ENCODE results near the gene ZNF787.
A peak's percentile ranks its signal among the peaks of the same experiment; 100 is the strongest.
"Not testable (repeated sequence)": the region's sequence is repeated elsewhere in the genome, so short reads cannot be mapped to it uniquely, and the experiment has no call there.

Gene ZNF787

DNA sequence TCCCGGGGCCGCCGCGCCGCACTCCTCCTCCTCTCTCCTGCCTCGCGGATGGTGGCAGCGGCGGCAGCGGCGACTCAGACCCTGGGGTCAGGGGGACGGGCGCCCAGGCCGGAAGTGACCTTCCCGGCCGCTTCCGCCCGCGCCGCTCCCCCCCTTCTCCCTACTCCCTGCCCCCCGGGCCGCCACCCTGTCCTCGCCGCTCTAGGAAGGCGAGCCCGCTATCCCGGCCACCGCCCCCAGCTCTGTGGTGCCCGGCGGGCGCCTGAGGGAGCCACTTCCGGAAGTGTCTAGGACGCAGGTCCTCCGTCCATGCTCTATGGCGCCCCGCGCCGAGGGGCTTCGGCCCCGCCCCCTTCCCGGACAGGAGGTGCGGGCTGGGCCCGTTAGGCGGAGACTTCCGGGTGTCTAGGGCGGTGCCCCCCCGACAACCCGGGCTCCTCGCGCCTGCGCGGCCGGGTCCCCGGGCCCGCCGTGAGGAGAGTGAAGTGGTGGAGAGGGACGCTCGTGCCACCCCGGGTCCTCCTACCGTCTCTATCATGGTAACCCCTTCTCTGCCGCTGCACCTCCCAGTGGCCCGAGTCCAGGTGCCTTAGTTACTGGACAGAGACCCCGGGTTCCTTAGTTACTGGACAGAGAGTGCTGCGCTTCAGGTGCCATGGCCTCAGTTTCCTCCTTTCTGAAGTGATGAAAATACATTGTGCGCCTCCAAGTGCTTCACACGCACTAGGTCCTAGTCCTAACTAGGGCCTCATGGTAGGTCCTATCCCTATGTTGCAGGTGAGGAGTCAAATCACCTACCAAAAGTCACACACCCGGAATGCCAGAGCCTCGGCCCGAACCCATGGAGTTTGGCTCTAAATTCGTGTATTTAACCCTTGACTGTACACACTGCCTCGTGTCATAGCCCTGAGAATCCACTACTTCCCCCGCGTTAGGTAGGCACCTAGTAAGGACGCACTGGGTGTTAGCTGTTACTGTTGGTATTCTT, at the start of gene ZNF787:
ZNF787 (minus strand) TSS at position 116 of the 988 bp plus-strand sequence. CDS start 18,078 bp downstream, outside the sequence.
- peak; percentile 99 for DNase-seq

DNA sequence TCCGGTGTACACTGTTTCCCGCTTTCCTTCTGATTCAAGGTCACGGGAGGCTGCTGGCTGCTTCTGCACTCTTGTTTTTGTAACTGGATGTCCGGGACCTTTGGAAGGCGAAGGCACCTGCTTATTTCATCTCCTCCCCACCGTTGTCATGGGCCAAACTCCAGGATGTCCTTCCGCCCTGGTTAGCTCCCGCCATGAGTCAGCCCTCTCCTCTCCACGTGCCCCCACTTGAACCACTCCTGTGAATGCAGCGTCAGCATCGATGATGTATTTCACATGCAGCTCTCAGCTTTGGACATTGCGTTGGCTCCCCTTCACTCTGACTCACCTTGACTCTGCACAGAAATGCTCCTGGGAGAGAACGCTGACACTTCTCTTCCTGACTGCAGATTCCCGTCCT, 49.2 kb upstream of the ZNF787 start:
- no peak for DNase-seq

DNA sequence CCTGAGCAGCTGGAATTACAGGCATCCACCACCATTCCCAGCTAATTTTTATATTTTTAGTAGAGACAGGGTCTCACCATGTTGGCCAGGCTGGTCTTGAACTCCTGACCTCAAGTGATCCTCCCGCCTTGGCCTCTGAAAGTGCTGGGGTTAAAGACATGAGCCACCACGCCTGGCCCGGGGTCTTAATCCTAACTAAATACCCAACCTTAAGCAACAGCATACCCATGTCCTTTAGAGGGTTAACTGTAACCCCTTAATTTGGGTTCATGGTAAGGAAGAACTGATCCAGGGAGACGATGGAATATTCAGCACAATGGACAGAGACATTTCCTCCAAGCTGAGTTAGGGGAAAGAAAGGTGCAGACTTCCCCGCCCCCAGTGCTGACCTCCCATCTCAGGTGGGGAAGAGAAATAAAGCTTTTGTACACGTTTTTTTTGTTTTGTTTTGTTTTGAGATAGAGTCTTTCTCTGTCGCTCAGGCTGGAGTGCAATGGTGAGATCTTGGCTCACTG, 46.0 kb upstream of the ZNF787 start:
- DNase-seq: no peak

DNA sequence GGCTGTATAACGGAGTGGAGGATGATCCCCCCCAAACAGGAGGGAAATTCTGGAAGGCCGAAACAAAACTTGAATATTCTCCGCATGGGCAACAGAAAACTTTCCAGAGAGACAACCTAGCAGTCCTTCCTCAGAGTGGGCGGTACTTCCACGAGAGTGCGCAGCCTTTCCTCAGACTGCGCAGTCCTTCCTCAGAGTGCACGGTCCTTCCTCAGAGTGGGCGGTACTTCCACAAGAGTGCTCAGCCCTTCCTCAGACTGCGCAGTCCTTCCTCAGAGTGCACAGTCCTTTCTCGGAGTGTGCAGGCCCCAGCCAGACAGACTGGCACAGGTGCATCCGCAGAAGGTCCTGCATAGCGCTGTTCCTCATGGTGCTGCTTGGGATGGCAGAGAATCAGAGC, 42.0 kb upstream of the ZNF787 start:
- DNase-seq: no peak

DNA sequence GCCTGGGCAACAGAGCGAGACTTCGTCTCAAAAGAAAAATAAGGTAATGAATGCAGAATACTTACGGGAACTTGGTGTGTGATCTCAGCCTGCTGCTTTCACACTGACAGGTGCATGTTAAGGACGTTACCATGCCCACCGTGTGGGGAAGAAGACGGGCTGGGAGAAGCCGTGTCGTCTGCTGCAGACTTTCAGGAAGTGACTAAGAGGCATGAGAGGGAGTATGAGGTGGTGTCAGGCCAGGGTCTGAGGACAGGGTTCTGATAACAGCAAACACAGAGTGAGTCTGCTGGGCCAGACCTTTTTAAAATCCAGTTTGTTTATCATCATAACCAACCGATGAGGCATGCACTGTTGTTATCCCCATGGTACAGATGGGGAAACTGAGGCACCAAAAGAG, 41.2 kb upstream of the ZNF787 start:
- no peak for DNase-seq

GRCh38 chr19:56161534-56161933, 40.4 kb upstream of the ZNF787 start:
- no peak for DNase-seq

- DNase-seq: no peak
Measured at GRCh38 chr19:56159622-56160271, 38.7 kb upstream of the ZNF787 start.

- no peak for DNase-seq
Measured at GRCh38 chr19:56159009-56159559, 38.0 kb upstream of the ZNF787 start.

- DNase-seq: no peak
Measured at GRCh38 chr19:56158170-56158757, 37.2 kb upstream of the ZNF787 start.

DNA sequence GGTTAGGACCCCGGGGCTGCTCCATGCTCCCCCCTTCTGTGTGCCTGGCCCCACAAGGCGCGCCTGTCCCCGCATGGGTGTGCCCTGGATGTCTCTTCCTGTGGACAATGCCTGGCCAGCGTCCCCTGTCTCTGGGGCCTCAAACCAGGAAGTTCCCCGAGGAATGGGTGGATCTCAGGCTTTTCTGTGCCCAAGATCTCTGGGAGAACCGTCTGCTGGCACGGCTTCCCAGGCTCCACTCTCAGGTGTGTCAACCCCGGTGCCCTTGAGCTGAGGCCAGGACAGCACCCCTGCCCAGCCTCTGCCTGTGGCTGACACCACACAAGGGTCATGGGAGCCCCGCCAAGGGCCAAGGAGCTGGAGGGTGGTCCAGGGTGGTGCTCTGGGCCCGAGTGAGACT, 35.7 kb upstream of the ZNF787 start:
- DNase-seq: no peak

GRCh38 chr19:56155124-56155687, 34.1 kb upstream of the ZNF787 start:
- DNase-seq: no peak

- no peak for DNase-seq
Measured at GRCh38 chr19:56153507-56153906, 32.4 kb upstream of the ZNF787 start.

DNA sequence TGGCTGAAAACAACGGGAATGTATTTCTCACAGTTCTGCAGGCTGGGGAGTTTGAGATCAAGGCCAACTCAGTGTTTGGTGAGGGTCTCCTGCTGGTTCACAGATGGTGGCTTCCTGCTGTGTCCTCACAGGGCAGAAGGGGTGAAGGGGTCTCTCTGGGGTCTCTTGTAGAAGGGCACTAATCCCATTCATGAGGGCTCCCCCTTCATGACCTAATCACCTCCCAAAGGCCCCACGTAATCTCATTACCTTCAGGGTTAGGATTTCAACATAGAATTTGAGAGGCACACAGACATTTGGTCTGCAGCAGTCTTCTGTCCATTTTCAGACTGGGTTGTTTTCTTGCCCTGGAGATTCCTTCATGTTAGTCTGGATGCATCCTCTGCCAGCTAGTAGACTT, 31.5 kb upstream of the ZNF787 start:
- DNase-seq: no peak

DNA sequence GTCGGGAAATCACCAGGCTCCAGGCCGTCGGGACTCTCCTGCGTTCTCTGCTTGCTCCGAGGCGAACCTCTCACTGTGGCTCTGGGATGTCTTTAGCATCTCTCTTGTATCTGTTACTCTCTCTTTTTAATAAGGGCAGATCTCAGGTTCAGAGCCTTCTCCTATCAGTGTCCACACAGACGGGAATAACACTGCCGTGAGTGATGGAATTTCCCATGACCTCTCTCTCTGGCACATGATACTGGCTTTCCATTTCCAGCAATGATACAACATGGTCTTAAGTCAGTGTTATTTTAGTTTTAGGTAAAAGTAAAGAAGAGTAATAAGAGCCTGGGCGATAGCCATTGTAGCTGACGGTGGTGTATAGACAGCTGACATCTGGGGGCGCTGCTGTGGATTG, 29.3 kb upstream of the ZNF787 start:
- DNase-seq: no peak

DNA sequence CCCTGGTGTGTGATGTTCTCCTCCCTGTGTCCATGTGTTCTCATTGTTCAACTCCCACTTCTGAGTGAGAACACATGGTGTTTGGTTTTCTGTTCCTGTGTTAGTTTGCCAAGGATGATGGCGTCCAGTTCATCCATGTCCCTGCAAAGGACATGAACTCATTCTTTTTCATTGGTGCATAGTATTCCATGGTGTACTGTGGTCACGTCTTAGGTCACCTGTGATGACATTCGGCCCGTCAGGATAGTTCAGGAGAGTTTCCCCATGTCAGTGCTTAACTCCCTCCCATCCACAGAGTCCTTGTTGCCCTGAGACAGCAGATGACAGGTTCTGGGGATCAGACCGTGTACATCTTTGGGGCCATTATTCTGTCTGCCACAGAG, 28.6 kb upstream of the ZNF787 start:
- no peak for DNase-seq

- DNase-seq: not testable (repeated sequence)
Measured at GRCh38 chr19:56148955-56149655, 28.0 kb upstream of the ZNF787 start.

- DNase-seq: no peak
Measured at GRCh38 chr19:56148096-56148495, 27.0 kb upstream of the ZNF787 start.

- DNase-seq: no peak
Measured at GRCh38 chr19:56147307-56147706, 26.2 kb upstream of the ZNF787 start.

DNA sequence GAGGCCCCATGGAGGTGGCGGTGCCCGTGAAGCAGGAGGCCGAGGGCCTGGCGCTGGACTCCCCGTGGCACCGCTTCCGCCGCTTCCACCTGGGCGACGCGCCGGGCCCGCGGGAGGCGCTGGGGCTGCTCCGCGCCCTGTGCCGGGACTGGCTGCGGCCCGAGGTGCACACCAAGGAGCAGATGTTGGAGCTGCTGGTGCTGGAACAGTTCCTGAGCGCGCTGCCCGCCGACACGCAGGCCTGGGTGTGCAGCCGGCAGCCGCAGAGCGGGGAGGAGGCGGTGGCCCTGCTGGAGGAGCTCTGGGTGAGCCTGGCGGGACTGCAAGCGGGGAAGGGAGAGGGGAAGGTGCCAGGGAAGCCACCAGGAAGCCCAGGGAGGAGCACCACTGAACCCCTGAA, 25.8 kb upstream of the ZNF787 start:
- DNase-seq: no peak

DNA sequence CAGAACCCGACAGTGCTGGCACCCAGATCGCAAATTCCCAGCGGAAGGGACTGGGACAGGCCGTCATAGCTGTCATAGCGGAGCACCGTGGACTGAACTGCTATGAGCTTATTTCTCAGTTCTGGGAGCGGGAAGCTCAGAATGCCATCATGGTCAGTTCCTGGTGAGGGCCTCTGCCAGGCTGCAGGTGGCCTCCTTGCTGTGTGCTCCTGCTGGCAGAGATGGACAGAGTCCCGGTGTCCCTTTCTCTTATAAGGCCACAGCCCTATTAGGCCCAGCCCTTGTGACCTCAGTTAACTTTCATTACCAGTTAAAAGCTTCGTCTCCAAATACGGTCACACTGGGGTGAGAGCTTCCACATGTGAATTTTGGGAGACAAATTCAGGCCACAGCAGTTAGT, 24.6 kb upstream of the ZNF787 start:
- no peak for DNase-seq

DNA sequence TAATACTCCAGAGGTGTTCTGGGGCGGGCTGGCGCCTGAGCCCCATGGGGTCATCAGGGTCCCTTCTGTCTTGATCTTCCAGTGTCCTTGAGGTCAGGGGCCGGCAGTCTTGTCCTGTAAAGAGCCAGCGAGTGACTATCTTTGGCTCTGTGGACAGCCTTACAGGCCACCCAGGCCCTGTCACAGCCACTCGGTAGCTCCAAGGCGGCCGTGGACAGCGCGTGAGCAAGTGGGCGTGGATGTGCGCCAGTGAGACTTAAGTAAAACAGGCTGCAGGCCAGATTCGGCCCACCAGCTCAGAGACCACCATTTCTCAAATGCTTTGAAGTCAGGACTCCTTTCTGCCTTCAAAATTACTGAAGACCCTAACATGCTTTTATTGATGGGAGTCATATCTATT, 23.7 kb upstream of the ZNF787 start:
- no peak for DNase-seq

DNA sequence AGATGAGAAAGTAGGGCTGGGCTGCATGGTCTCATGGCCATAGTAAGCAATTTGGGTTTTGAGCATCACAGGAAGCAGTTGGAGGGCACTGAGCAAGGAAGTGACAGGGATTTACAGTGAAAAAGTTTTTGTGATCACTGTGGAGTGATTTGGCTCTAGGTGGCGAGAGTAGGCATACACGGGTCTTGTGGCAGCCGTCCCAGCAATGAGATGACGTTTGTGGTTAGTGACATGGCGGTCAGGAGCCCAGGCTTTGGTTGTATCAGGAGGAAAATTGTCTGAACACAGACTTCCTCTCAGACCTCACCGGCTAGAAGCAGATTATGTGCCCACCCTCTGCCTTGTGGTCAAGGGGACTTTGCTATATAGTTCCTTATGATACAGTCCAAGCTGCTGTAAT, 23.3 kb upstream of the ZNF787 start:
- no peak for DNase-seq

Measured in activated effector memory CD4-positive, alpha-beta T cell treated with anti-CD3 and anti-CD28 coated beads, Interleukin-2, amount 50 U/mL, for 16 hours (primary cell).